Endothelial cell of umbilical vein (primary cell): ENCODE results near the gene ERG. TPM values are rescaled to one million over a fixed set of nuclear protein-coding genes. Genes with fewer than 3 reads are reported as not detected.

ENCODE experiments used
- BruUV-seq: library from RNA; stranded (reverse); fragments of 400-500 nt; replicated peaks from 2 replicates; lab custom pipeline; 2021; lab: Mats Ljungman, UMichigan
- CTCF ChIA-PET: fragments of 300-600, 350-600 bp; sonication (Branson Sonifier 250); formaldehyde crosslinking; loops from one replicate; lab custom pipeline; 2021; ENCODE audit warnings: antibody characterized with exemption, inconsistent platforms; lab: Charles Lee
- POLR2A ChIA-PET: fragments of 300-600, 350-600 bp; sonication (Branson Sonifier 250); formaldehyde crosslinking; loops from one replicate; lab custom pipeline; 2021; ENCODE audit warnings: antibody characterized with exemption, inconsistent platforms; lab: Charles Lee
- DNase-seq: peaks from one replicate; pipeline ENCODE4 v3.0.0-alpha.2; 2011; ENCODE audit warnings: low read depth, low spot score
- FAIRE-seq: peaks from 2 replicates; lab custom pipeline; 2011; peaks lifted over from hg19 to GRCh38; lab: Jason Lieb, UNC
- H2AFZ ChIP-seq: 2 replicates; pipeline ENCODE4 v1.6.0; 2012; ENCODE audit warnings: low read depth, low read length, control low read depth, inconsistent platforms
- H3K27ac ChIP-seq: 2 replicates; pipeline ENCODE4 v1.5.1; 2011; ENCODE audit warnings: low read depth, mild to moderate bottlenecking, control low read depth, low read length, moderate library complexity; ENCODE audit not compliant: insufficient read depth
- H3K27me3 ChIP-seq, 2 experiments: 2 replicates each; pipeline versions ENCODE4 v1.6.0 to v1.6.1; 2011; ENCODE audit warnings: low read length in 2 of 2, mixed read lengths in 1 of 2; ENCODE audit not compliant: control insufficient read depth in 2 of 2, insufficient read depth in 2 of 2
- H3K36me3 ChIP-seq, 2 experiments: 2 replicates in 1 of 2; 3 replicates in 1 of 2; pipeline ENCODE4 v1.5.1; 2011; ENCODE audit warnings: low read length in 2 of 2, mild to moderate bottlenecking in 1 of 2, moderate library complexity in 1 of 2; ENCODE audit not compliant: control insufficient read depth in 2 of 2, insufficient read depth in 2 of 2; ENCODE audit errors: extremely low read depth in 1 of 2
- H3K4me1 ChIP-seq: 3 replicates; pipeline ENCODE4 v1.5.1; 2011; ENCODE audit warnings: mild to moderate bottlenecking, low read length; ENCODE audit not compliant: control insufficient read depth, insufficient read depth; ENCODE audit errors: extremely low read depth
- H3K4me2 ChIP-seq: 2 replicates; pipeline ENCODE4 v1.6.1; 2011; ENCODE audit warnings: low read length, control low read depth, mixed read lengths; ENCODE audit not compliant: insufficient read depth
- H3K4me3 ChIP-seq, 3 experiments: fragments of 200-600 bp in 1 of 3; sonication (generic), shearing (Covaris generic) in 1 of 3; replicated peaks in 1 of 3; 2 replicates each; pipeline ENCODE4 v1.5.1; 2011 to 2016; ENCODE audit warnings: control low read depth in 3 of 3, low read length in 3 of 3, mild to moderate bottlenecking in 2 of 3, inconsistent platforms in 1 of 3, low read depth in 1 of 3, moderate library complexity in 1 of 3; ENCODE audit not compliant: insufficient read depth in 1 of 3
- H3K79me2 ChIP-seq: 2 replicates; pipeline ENCODE4 v1.6.0; 2012; ENCODE audit warnings: low read length, inconsistent platforms; ENCODE audit not compliant: control insufficient read depth, insufficient read depth
- H3K9ac ChIP-seq: replicated peaks from 2 replicates; pipeline ENCODE3; 2011; ENCODE audit warnings: low read length, control low read depth; ENCODE audit not compliant: insufficient read depth; ENCODE audit errors: extremely low read depth
- H3K9me1 ChIP-seq: replicated peaks from 3 replicates; pipeline ENCODE4 v1.6.0; 2011; ENCODE audit warnings: mild to moderate bottlenecking, low read length; ENCODE audit not compliant: control insufficient read depth, insufficient read depth; ENCODE audit errors: extremely low read depth
- H3K9me3 ChIP-seq: replicated peaks from 2 replicates; pipeline ENCODE4 v1.5.1; 2012; ENCODE audit warnings: low read length, inconsistent platforms; ENCODE audit not compliant: control insufficient read depth, insufficient read depth
- H4K20me1 ChIP-seq: replicated peaks from 2 replicates; pipeline ENCODE3; 2011; ENCODE audit warnings: mild to moderate bottlenecking, low read length; ENCODE audit not compliant: control insufficient read depth, insufficient read depth; ENCODE audit errors: extremely low read depth
- EZH2 ChIP-seq: IDR thresholded peaks from 2 replicates; pipeline ENCODE4 v1.6.1; 2012; ENCODE audit warnings: borderline replicate concordance, low read depth, mild to moderate bottlenecking, moderate library complexity, low read length, inconsistent platforms; ENCODE audit not compliant: severe bottlenecking
- FOS ChIP-seq: IDR thresholded peaks from 2 replicates; pipeline ENCODE4 v1.6.1; 2011; ENCODE audit warnings: mild to moderate bottlenecking, low read length, moderate library complexity, borderline replicate concordance; ENCODE audit not compliant: insufficient read depth
- GATA2 ChIP-seq: IDR thresholded peaks from 2 replicates; pipeline ENCODE4 v1.7.0; 2011; ENCODE audit warnings: low read depth, mild to moderate bottlenecking, moderate library complexity, mixed read lengths, low read length; ENCODE audit not compliant: insufficient read length, insufficient read depth
- JUN ChIP-seq: IDR thresholded peaks from 2 replicates; pipeline ENCODE4 v1.6.1; 2011; ENCODE audit warnings: borderline replicate concordance, low read depth; ENCODE audit not compliant: insufficient read length, insufficient read depth
- MYC ChIP-seq: IDR thresholded peaks from one replicate; pipeline ENCODE4 v1.6.1; 2011; ENCODE audit warnings: mild to moderate bottlenecking, low read depth, low read length
- POLR2A ChIP-seq: IDR thresholded peaks from 2 replicates; pipeline ENCODE4 v1.6.1; 2012; ENCODE audit warnings: low read depth, mild to moderate bottlenecking, control low read depth, low read length
- POLR2AphosphoS5 ChIP-seq: IDR thresholded peaks from 2 replicates; pipeline ENCODE4 v1.6.1; 2012; ENCODE audit warnings: low read depth, mild to moderate bottlenecking, control low read depth, low read length, moderate library complexity; ENCODE audit not compliant: insufficient read depth
- dilution Hi-C: fragments of 300-500 bp; cut with MboI; formaldehyde crosslinking; loops from one replicate; pipeline ENCODE4 v1.15.0; 2019; ENCODE audit warnings: low sequenced_read_pairs; ENCODE audit not compliant: extremely low pct_ligation_motif_present
- intact Hi-C: fragments of 100-400 bp; cut with micrococcal nuclease; formaldehyde crosslinking; loops from one replicate; pipeline ENCODE4 v1.10.0; 2022
- polyA plus RNA-seq, 4 experiments: library from polyadenylated mRNA; depleted of rRNA in 3 of 4; stranded (reverse) in 3 of 4; unstranded in 1 of 4; fragments of >200 nt; gene quantifications; 2 replicates each; pipeline versions ENCODE4 v1.2.1 to v1.2.3, GENCODE V29; 2011 to 2012; ENCODE audit warnings: missing spikeins in 1 of 4
- total RNA-seq: library from RNA; stranded (reverse); gene quantifications from 2 replicates; pipeline ENCODE4 v1.2.3, GENCODE V29; 2021
- TF ChIP-seq, protein P1 (sequence below): IDR thresholded peaks from 2 replicates; pipeline ENCODE4 v1.6.1; 2011; ENCODE audit not compliant: insufficient read depth, insufficient read length
- TF ChIP-seq, protein P2 (sequence below), 2 donors: IDR thresholded peaks; 1 replicate in 1 of 2; 2 replicates in 1 of 2; pipeline ENCODE4 v1.5.1; 2011; ENCODE audit warnings: low read length in 2 of 2, mild to moderate bottlenecking in 2 of 2, moderate library complexity in 2 of 2, control low read depth in 1 of 2, inconsistent platforms in 1 of 2, low read depth in 1 of 2; ENCODE audit not compliant: insufficient read depth in 1 of 2; ENCODE audit errors: extremely low read depth in 1 of 2

Gene ERG
- total and polyA plus RNA-seq, 2 donors (not counting 3 experiments of a cell fraction or from before 2014, with no cell fraction given) = 173 to 210 TPM

DNA sequence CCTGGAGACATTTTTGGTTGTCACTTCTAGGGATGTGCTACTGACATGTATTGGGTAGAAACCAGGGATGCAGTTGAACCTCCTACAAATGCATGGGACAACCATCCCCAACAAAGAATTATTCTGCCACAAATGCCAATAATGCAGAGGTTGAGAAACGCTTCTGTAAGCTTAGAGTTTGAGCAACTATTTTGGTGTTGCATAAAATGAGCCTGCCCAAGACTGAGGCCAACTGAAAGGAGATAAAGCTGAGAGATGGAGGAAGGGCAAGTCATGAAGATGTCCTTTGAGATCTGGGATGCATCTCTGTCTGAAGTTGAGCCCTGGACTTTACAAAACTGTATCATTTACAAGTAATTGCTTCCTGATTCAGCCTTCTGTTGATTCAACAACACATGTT is 134.6 kb downstream of the ERG start:
- Histone ChIP-seq H3K27ac (no peak overlapping the region), H3K4me2 (no peak overlapping the region), H3K36me3 (no peaks in the 10 kb centered on the region), H3K4me3 (no peak overlapping the region), H3K79me2 (no peaks in the 10 kb centered on the region), H2AFZ (no peak overlapping the region), H3K9me1 (no peaks in the 10 kb centered on the region), H3K9ac (no peak overlapping the region), H3K9me3 (no peaks in the 10 kb centered on the region), H3K4me1 (no peaks in the 10 kb centered on the region), H4K20me1 (no peaks in the 10 kb centered on the region), H3K27me3 (peaks cover 0 to 2% of the 10 kb centered on the region in 2 experiments)
- DNase-seq (no peak), FAIRE-seq (no peak)
- TF ChIP-seq JUN (no peak), MYC (no peak), GATA2 (no peak), POLR2AphosphoS5 (no peak), EZH2 (no peak), POLR2A (no peak), FOS (no peak)
- TF ChIP-seq, protein P1, sequence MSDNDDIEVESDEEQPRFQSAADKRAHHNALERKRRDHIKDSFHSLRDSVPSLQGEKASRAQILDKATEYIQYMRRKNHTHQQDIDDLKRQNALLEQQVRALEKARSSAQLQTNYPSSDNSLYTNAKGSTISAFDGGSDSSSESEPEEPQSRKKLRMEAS = no peak
- TF ChIP-seq, protein P2, sequence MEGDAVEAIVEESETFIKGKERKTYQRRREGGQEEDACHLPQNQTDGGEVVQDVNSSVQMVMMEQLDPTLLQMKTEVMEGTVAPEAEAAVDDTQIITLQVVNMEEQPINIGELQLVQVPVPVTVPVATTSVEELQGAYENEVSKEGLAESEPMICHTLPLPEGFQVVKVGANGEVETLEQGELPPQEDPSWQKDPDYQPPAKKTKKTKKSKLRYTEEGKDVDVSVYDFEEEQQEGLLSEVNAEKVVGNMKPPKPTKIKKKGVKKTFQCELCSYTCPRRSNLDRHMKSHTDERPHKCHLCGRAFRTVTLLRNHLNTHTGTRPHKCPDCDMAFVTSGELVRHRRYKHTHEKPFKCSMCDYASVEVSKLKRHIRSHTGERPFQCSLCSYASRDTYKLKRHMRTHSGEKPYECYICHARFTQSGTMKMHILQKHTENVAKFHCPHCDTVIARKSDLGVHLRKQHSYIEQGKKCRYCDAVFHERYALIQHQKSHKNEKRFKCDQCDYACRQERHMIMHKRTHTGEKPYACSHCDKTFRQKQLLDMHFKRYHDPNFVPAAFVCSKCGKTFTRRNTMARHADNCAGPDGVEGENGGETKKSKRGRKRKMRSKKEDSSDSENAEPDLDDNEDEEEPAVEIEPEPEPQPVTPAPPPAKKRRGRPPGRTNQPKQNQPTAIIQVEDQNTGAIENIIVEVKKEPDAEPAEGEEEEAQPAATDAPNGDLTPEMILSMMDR (IDR thresholded peaks at IDR 0.05; ENCODE audit: extremely low read depth in 1 of 2, insufficient read depth in 1 of 2, low read depth in 1 of 2, low read length in 2 of 2) = no peak
- intact Hi-C loops = no loop called here
- POLR2A ChIA-PET = no interaction called here
- CTCF ChIA-PET = no interaction called here
- dilution Hi-C loops = no loop called here
- no TSS peak for BruUV-seq
